Activated CD8-positive, alpha-beta memory T cell treated with anti-CD3 and anti-CD28 coated beads for 24 hours (primary cell): ENCODE results near the gene GJB5.
"Not testable (repeated sequence)": the region's sequence is repeated elsewhere in the genome, so short reads cannot be mapped to it uniquely, and the experiment has no call there.

Source experiments
- DNase-seq: peaks from one replicate; pipeline ENCODE4 v3.0.0-alpha.2; 2020

The GJB5 gene

DNA sequence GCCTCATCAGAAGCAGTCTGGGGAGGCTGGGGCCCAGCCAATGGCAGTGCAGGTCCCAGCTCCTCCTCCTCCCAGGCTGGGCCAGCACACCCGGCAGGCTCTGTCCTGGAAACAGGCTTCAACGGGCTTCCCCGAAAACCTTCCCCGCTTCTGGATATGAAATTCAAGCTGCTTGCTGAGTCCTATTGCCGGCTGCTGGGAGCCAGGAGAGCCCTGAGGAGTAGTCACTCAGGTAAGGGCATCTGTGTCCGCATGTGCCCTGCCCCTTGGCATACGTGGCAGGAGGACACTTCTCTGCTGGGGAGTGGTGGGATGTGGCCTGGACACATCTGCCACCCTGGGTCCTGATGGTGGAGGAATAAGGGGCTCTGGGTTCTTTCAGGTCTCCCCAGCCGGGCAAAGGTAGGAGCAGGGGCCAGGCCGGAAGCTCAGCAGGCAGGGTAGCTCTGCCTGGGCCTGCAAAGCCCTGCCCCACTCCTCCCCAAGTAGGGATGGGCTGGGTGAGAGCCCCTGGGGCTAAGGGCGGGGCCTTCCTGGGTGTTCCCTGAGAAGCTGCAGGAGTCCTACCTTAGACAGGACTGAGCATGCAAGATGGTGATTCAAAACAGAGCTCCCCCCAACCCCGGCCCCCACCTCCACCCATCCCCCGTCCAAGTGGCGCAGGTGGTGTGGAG lies at the start of gene GJB5:
Gene GJB5, plus strand, starts transcription at position 84 of the 674 bp plus-strand sequence. CDS start 2,284 bp downstream, outside the sequence.
- DNase-seq = no peak

DNA sequence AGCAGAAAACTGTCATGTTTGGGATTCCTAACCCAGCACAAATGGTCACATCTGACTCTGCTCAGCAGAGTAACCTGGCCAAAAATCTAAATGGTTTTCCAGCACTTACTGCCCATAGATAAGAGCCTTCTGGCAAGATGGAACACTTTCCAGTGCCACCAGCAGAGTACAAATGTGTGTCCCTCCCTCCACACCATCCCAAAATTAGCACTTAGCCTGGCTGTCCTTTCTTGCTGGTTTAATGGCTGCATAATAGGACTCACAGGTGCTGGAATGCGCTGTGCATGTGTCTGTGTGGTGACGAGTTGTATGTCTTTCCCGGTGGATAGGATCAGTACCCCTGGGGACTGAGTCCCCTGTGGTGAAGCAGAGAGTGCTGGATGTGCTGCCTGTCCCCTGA lies 49.8 kb upstream of the GJB5 start:
- DNase-seq = no peak

DNA sequence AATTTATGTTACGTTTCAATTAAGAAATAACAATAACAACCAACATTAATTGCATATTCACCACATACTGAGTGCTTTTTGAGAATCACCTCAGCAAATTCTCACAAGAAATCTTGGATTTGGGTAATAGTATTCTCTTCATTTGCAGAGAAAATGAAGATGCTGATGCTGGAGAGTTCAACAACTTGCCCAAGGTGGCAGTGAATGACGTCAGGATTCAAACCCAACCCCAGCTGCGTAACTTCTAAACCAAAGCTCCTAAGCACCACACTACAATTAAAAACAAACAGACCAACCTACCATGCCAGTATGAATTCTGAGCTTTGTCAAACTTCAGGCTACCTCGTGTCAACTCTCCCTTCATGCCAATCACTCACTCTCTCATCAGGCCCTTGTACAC lies 46.7 kb upstream of the GJB5 start:
- DNase-seq = no peak

DNA sequence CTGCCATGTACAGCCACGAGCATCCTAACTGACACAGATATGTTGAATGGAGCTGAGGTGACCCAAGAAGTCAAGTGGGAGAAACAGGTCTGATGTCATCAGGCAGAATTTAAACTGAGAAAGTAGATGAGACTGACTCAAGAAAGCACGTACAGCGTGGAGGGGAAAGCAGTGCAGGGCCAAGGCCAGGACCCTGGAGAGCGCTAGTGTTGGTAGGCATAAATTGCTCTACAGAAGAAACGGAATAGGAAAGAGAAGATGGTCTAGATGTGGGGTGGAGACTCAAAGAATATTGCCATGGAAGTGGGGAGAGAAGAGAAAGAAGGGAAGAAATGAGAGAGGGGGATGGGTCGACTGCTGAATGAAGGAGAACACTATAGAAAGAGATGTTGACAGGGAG lies 45.3 kb upstream of the GJB5 start:
- DNase-seq = no peak

DNA sequence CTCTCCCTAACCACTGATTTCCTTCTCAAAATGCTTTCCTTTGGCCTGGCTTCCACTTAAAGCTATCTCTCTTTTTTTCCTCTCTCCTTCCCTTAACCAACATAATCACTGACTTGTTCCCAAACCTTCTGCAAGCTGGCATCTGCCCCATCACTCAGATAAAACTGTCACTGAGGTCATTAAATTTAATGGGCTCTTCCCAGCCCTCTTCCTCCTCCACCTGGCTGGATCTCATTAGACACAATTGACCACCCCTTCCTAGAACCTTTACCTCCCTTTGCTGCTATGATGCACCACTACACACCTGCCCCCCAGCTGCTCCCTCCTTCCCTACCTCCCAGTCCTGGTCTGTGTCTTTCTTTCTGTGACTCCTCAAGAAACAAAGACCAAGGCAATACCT lies 44.0 kb upstream of the GJB5 start:
- DNase-seq = no peak

DNA sequence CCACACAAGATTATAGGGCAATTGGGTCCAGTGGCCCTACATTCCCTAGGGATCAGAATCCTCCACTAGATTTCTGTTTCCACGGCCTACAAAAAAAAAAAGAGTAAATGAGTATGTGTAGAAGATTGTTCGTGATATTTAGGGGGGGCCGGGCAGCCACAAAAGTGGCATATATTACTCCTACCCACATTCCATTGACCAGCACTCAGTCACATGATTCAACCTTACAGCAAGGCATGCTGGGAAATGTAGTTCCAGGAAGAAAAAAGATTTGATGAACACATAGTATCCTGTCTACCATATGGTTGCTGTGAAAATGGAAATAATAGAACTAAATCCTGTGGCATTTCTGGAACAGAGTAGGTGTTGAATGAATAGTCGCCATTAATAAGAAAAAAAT lies 43.4 kb upstream of the GJB5 start:
- DNase-seq = no peak

DNA sequence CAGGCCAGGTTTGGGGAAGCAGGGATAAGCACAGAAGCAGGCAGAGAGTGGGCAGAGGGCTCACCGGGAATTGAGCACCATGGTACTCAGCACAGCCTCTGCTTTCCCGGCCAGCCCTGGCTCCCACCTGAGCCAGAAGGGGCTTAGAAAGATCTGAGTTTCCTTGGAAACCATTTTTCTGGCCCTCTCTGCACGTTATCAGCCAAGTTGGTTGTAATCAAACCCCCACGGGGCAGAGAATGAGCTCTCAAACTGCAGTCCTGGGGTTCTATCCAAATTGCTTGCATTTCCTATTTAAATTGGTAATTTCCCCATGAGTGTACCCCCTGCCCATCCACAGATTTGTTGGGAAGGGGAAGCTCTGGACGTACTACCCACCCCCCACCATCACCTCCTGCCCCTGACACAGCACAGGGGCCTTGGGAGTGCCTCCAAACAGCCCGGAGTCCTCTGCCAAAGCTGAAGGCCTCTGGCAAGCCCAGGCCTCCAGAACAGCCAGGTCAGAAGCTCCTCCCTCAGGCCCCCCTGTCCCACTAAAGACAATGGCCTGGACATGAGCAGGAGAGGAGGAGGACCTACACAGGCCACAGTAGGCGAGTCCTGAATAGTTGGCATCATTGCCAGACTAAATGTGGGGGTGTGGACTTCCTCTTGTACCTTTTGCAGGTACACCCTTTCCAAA lies 42.7 kb upstream of the GJB5 start:
- DNase-seq = no peak

DNA sequence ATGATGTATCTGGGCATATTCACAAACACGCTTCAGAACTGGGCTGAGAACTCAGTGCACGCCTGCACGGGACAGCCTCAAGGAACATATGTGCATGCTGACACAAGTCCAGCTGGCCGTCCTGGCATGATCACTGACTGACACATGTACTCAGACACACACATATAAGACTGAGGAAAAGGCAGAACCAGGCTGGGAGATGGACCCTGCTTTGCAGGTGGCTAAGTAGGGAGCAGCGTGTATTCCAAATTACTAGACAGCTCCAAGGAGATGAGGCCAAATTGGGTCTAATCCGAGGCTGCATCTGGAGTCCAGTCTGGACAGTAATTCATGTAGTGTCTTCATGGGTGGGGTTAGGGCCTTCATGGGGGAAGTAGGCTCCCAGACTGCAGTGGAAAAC lies 41.4 kb upstream of the GJB5 start:
- no peak for DNase-seq

DNA sequence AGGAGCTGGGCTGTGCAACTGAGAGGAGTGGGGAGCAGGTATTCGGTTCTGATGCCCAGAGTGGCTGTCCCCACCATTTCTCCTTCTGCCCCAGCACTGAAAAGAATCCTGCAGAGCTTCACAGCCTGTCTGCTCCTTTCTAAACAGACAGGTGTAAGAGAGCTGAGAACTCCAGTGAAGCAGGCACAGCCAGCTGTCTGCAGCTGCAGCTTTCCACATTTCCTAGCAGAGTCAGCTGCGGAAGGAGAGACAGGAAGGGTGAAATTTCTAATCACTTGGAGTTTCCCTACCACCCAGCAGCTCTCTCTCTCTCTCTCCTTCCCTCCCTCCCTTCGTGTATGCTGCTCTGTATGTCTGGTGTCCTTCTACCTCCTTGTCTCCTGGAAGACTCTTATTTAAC lies 40.5 kb upstream of the GJB5 start:
- no peak for DNase-seq

DNA sequence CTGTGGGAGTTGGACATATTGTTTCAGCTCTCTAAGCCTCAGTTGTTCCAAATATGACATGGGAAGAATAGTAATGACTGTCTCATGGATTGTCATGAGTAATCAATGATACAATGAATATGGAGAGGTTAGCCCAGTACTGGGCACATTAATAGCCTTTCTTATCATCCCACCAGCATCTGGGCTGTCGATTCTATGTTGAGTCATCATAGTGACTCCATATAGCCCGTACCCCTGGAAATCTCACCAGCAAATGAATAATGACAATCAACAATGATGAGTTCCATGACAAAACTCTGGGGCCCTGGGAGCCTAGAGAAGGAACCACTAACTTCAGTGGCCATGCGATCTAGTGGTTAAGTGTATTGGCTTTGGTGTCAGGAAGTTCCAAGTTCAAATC lies 39.7 kb upstream of the GJB5 start:
- no peak for DNase-seq

DNA sequence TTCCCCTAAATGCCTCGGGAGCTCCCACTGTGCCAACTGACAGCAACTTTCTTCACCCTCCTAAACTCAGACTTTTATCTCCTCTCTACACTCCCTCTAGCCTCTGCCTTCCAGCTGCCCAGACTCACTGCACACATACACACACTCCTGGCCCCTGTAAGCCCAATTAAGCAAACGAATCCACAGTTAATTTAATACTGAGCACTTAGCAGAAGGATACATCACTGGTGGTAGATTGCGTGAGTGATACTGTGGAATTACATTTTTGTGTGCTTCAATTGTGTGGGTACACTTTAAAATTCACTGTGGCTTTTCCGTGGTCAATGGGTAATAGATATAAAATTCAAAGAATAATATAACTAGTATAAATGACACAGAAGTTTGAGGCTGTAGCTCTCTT lies 33.6 kb upstream of the GJB5 start:
- no peak for DNase-seq

DNA sequence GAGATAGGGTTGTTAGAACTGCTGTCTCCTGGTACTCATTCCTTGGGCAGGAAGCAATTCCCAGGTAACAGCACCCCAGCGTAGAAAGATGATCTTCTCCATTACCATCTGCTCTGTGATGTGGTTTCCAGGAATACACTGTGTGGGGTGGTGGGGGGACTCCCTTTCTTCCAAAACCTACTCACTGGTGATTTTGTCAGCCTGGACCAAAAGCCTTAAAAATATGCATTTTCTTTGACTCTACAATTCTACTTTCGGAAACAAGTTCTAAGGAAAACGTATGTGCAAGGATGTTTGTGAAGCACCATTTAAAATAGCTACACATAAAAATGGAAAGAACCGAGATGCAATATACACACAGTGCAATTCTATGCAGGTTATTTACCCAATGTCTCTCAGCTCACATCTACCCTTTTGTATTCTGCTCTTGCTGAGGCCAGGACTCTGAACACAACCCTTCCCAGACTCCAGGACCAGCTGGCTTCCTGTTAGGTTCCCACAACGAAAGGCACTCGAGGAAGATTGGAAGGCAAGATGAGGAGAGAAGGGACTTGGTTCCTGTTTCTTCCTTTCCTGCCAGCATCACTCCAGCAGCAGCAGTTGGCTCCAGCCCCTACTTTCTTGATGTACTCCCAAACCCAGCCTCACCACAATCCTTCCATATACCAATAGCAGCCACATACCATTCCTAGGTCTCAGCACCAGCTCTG lies 33.0 kb upstream of the GJB5 start:
- no peak for DNase-seq

DNA sequence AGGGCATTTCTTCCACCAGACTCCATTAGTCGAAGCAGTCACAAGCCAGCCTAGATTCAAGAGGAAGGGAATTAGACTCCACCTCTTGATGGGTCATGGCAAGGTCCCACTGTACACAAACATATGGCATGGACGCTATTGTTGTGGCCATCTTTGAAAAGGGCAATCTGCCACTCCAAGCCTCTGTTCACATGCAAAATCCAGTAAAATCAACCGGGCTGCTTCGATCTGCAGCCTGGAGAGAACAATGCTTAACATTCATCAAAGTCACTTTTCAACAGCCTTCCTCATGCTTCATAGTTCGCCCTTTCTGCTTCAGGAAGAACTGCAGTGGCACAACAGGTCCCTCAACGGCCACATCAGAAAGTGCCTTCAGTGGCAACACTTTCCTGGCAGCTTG lies 28.0 kb upstream of the GJB5 start:
- DNase-seq = no peak

DNA sequence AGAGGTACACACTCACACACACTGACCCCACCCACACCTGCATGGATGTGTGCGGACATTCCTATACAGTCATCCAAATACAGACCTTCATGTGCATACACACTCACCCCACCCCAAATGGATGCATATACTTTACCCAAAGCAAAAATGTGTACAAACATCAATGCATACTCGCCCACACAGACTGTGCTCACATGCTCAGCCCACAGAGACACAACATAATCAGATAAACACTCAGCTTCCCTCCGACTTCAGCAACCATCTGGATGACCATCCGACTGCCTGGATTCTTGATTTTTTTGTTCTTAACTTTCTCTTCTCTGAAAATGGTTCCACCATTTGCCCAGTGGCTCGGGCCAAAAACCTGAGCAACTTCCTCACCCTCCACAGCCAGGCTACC lies 24.4 kb upstream of the GJB5 start:
- no peak for DNase-seq

DNA sequence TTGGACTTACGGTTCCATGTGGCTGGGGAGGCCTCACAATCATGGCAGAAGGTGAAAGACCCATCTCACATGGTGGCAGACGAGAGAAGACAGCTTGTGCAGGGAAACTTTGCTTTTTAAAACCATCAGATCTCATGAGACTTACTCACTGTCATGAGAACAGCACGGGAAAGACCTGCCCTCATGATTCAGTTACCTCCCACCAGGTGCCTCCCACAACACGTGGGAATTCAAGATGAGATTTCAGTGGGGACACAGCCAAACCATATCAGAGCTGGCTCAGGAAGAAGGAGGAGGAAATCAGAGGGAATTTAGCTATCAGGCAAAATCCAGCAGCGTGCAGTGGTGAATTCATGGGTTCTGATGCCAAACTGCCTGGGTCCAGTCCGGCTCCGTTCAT lies 22.0 kb upstream of the GJB5 start:
- not testable (repeated sequence) for DNase-seq

DNA sequence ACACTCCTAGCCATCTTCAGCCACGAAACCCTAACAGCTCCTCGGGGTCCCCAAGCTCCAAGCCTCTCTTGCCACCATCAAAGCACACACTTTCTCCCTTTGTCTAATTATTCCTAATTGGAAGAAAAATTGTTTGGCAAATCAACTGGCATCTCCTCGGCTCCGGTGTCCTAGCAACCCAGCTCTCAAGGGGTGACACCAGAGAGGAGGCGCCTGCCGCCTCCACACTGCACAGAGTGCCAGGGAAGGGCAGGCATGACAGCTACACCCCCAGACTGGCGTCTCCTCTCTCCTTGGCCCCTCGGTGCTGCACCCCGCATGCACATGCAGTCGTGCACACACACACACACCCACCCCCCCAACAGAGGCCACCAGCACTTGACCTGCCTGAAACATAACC lies 18.2 kb upstream of the GJB5 start:
- DNase-seq = no peak

DNA sequence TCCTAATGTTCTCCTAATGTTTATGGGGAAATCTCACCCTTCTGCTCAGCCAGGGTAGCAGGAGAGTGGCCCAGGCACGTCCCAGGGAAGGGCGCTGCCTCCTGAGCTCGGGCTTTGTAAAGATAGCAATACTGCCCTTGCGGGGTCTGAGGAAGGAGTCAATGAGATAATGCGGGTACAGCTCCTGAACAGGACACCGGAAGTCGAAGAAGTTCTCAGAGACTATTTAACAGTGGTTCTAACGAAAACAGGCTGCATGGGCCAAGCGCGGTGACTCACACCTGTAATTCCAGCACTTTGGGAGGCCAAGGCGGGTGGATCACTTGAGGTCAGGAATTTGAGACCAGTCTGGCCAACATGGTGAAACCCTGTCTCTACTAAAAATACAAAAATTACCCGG lies 17.6 kb upstream of the GJB5 start:
- not testable (repeated sequence) for DNase-seq

DNA sequence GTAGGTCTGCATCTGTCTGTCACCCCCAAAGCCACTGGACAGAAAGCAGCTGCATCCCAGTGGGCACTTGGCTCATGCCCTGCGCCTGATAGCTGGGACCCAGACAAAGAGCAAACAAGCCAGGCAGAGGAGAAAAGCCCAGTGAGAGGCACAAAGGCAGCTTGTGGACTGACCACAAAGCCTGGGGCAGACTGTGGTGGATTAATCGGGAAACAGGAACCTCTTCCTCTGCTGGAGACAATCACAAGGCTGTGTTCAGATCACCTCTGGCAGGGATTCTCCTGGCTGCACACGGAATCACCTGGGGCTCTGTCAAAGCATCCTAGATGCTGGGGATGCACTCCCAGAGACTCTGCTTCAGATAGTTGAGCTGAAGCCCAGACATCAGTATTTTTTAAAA lies 15.2 kb upstream of the GJB5 start:
- no peak for DNase-seq

DNA sequence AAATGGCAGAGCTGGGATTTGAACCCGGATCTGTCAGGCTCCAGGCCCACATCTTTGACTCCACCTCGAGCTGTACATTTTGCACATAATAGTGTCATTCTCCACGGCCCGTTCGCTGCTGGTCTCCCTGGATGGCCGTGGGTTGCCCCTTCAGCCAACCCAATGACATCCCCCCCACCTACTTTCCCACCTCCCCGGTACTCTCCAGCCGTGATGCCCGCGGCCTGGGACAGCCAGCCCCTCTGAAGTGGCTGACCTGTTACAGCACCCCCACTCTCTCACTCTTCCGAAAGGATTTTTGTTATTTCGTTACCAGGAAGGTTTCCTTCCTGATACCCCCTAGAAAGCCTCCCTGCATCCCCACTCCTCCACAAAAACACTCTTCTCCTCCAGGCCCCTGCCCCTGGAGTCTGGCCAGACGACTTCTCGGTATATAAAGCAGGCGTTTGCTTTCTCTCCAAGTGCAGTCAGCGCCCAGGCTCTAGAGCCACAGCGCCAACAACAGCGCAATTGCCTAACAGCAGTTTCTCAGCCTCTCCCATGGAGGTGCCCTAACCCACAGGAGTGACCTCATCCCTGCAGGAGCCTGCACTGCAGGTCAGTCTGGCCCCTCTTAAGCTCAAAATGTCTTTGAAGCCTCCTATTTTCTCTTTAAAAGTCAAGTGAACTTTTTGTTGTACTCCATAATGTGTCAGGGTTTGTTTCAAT lies 14.5 kb upstream of the GJB5 start:
- DNase-seq = no peak

DNA sequence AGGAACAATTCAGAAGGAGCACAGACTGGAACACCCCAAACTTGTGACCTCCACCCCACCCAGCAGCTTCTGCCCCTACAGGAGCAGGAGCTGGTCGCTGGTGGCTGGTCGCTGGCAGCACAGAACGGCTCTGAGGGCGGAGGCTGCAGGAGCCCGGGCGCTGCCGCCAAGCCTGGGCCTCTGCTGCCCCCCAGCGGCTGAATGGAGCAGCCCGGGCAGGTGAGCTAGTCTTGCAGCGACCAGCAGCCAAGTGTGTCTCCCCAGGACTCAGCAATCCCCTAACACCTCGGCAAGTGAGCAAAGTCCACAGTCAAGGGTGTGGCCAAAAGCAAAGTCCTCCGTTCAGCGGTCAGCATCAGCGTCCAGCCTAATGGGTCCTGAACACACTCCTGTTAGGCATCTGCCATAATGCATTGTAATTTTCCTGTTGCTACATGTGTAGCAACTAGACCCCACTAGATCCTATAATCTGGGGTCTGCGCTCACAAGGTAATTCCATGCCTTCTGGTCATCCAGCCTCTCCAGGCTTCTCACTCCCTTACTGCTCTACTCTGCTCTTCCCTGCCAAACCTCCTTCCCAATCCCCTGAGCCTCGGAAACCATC lies 12.1 kb upstream of the GJB5 start:
- peak; percentile 94 for DNase-seq

DNA sequence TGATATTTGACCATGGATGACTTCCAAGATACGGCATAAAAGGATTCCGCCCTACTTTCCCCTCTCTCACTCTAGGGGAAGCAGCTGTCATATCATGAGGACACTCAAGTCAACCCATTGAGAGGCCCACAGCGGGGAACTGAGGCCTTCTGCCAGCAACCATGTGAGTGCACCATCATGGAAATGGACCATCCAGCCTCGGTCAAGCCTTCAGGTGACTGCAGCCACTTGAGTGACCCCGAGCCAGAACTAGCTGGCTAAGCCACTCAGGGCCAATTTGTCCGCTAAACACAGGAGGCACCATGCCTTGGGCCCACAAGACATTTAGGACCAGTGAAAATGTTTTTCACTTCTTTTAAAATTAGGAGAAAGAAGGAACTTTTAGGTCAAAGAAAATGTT lies 11.1 kb upstream of the GJB5 start:
- no peak for DNase-seq

DNA sequence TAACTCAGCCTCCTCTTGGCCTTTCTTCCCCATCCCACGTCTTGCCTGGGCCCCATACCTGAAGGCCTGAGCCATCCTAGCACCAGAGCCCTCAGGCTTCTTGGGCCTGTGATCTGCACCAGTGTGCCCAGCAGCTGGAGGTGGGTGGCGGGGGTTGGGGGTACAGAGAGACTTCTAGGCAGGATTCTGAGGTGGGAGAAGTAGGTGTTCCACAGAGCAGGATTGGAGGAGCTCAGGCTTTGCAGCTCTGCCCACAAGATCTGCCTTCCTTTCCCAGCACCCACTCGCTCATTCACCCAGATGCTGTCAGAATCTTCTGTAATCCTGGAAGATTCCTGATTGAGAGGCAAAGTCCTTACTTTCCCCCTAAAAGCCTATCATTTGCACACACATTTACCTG lies 10.0 kb upstream of the GJB5 start:
- DNase-seq = no peak

DNA sequence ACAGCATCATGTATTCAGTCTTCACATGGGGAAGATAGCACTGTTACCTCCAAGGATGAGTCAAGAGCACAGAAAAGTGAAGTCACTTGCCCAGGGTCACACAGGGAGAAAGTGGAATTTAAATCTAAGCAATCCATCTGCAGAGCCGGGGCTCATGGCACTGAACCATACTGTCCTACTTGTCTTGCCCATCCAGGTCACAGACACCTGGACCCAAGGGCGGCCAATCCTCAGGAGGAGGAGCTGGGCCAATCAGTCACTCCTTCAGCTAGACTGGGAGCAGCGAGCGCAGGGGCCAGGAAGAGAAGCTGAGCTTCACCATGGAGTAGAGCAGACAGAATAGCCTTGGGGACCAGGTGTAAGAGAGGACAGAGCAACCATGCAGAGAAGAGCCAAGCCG lies 9.2 kb upstream of the GJB5 start:
- DNase-seq = no peak
